ENCODE data around the gene TEF. TPM values are rescaled to one million over a fixed set of nuclear protein-coding genes. Genes with fewer than 3 reads are reported as not detected.
"Not testable (repeated sequence)": the region's sequence is repeated elsewhere in the genome, so short reads cannot be mapped to it uniquely, and the experiment has no call there.

TEF gene
- total RNA-seq, 4 donors from 2014 or later = 11.6 to 25.5 (median 18.1) TPM

DNA sequence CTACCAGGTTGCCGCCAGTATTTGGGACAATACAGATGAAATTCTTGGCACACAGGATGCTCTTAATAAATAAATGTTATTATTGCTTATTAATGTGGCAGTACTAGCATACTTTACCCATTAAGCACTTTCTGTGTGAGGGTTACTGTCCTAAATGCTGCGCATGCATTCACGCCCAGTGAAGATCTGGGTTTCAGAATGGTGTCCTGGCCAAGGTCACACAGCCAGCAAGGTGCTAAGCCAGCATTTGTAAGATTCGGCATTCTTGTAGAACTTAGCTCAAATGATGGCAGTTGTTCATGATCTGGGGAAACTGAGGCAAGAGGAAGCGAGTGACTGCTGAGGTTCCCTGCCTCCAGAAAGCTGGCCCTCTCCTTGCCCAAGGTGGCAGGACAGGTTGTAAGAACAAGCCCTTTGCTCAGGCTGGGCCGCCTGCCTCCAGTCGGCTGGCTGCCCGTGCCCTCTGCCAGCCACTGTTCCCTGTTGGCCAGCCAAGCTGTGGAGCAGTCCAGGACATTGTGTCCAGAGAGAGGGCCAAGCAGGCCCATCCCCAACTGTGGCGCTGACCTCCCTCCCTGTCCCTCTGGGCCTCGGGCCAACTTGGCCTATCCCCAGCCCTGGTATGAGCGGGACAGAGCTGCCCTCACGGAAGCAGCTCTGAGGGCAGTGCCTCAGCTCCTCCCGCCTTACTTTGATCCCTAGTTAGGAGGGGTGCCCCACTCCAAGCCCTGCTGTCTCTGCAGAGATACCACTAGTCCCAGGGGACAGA lies 36.1 kb downstream of the TEF start:
- ATAC-seq (ENCODE audit: low FRiP score) (peak; percentile 29), DNase-seq (ENCODE audit: low spot score) (no peak)
- TF ChIP-seq, protein P1, sequence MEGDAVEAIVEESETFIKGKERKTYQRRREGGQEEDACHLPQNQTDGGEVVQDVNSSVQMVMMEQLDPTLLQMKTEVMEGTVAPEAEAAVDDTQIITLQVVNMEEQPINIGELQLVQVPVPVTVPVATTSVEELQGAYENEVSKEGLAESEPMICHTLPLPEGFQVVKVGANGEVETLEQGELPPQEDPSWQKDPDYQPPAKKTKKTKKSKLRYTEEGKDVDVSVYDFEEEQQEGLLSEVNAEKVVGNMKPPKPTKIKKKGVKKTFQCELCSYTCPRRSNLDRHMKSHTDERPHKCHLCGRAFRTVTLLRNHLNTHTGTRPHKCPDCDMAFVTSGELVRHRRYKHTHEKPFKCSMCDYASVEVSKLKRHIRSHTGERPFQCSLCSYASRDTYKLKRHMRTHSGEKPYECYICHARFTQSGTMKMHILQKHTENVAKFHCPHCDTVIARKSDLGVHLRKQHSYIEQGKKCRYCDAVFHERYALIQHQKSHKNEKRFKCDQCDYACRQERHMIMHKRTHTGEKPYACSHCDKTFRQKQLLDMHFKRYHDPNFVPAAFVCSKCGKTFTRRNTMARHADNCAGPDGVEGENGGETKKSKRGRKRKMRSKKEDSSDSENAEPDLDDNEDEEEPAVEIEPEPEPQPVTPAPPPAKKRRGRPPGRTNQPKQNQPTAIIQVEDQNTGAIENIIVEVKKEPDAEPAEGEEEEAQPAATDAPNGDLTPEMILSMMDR (IDR thresholded peaks at IDR 0.05) = no peak

DNA sequence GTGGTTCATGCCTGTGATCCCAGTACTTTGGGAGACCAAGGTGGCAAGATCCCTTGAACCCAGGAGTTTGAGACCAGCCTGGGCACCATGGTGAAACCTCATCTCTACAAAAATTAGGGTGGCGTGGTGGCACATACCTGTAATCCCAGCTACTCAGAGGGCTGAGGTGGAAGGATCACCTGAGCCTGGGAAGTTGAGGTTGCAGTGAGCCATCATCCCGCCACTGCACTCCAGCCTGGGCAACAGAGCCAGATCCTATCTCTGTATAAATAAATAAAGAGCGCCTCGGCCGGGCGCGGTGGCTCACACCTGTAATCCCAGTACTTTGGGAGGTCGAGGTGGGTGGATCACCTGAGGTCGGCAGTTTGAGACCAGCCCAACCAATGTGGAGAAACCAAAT lies 37.0 kb downstream of the TEF start:
- ATAC-seq (ENCODE audit: low FRiP score) (no peak), DNase-seq (ENCODE audit: low spot score) (no peak)
- TF ChIP-seq, protein P1 (IDR thresholded peaks at IDR 0.05) = no peak

DNA sequence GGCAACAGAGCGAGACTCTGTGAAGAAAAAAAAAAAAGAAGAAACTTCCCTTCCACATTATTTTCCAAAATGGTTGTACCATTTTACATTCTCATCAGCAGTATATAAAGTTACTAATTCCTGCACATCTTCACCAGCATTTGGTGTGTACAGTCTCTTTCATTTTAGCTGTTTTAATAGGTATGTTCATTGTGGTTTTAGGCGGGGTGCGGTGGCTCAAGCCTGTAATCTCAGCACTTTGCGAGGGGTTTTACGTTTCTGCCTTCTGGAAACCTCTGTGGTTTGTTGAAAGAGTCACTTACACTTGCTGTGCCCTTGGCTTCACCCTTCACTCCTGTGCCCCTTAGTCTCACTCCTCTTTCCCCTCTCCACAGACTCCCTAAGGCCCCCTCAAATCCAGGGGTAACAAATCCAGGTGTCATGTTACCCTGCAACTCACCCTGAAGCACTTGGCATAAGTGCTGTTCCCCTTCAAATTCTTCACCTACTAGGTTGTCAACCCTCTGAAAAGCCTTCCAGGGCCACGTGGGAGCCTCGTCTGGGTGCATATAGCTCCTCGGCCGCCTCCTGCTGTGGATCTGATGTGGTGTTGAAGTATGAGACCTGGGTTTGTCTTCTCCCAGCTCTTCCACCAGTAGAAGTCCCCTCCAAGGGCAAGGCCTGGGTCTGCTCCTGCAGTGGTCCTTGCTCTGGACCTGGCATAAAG lies 44.1 kb downstream of the TEF start:
- DNase-seq (ENCODE audit: low spot score) (no peak), ATAC-seq (ENCODE audit: low FRiP score) (no peak)
- TF ChIP-seq, protein P1 (IDR thresholded peaks at IDR 0.05) = no peak

DNA sequence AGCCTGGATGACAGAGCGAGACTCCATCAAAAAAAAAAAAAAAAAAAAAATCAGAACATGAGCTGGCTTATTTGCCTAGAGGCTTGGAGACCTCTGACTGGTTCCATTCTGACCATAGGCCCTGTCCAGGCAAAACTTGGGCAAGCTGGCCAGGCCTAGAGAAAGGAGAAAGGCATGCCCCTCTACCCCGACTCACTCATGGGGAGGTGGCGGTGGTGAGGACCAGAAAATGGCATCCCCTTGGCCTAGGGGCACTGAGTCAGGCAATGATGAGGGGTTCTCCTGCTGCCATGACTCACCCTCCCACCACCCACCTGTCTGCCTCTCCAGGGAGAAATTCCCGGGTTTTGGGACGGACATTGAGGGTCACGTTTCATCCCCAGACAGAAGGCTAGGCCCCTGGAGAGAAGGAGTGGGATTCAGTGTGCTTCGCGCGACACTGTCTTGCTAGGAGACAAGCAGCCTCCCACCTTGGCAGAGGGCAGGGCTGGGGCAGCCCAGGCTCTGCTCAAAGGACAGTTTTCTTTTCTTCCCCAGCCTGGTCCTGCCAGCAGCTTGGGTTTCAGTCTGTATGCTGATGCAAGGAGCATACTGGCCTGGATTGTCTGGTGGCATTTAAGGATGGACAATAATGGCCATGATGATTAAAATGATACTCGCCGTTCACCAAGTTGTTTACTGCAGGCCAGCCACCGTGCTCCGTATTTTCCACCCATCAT lies 47.6 kb downstream of the TEF start:
- TF ChIP-seq, protein P1 (IDR thresholded peaks at IDR 0.05) = no peak
- ATAC-seq (ENCODE audit: low FRiP score) = no peak
- DNase-seq (ENCODE audit: low spot score) = no peak

DNA sequence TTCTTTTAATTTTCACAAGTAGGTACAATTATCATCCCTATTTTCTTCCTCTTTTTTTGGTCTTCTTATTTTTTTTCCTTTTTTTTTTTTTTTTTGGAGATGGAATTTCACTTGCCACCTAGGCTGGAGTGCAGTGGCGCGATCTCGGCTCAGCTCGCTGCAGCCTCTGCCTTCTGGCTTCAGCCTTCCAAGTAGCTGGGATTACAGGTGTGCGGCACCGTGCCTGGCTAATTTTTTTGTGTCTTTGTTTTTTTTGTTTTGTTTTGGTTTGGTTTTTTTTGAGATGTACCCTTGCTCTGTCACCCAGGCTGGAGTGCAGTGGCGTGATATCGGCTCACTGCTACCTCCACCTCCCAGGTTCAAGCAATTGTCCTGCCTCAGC lies 48.2 kb downstream of the TEF start:
- ATAC-seq (ENCODE audit: low FRiP score) (no peak), DNase-seq (ENCODE audit: low spot score) (no peak)
- TF ChIP-seq, protein P1 (IDR thresholded peaks at IDR 0.05) = no peak

DNA sequence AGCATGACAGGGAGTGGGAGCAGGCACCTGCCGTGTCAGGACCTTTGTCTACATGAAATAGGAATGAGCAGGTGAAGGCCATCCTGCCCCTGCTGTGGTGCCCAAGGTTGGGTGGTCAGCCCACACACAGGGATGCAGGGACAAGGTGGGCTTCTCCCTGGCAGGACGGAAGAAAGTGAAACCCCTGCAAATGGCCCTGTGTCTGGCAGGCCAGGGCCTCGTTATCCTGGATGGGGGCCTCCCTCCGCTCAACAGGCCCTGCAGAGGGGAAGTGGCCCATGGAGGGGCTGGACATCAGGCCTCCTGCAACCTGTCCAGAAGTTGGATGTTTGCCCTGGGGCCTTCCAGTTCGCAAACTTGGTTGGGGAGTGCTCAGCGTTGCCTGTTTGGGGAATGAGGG lies 49.9 kb downstream of the TEF start:
- TF ChIP-seq, protein P1 (IDR thresholded peaks at IDR 0.05) = no peak
- ATAC-seq (ENCODE audit: low FRiP score) = no peak
- DNase-seq (ENCODE audit: low spot score) = no peak

DNA sequence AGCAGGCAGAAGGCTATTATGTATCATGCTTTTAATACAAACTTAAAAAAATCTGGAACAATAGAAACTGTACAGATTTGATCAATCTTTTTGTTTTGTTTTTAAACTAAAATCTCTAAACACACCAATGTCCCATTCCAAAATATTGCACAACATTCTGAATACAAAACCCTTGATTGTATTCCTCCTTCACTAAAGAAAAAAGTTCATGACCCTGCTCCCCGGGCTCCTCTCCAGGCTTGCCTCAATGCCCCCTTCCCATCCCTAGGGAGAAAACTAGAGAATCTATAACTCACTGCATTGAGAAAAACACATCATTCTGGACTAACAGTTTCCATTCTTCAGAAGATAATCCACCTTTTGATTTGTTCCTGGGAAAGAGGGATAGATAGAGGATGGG lies 51.7 kb downstream of the TEF start:
- not testable (repeated sequence) for ATAC-seq (ENCODE audit: low FRiP score); DNase-seq (ENCODE audit: low spot score)

DNA sequence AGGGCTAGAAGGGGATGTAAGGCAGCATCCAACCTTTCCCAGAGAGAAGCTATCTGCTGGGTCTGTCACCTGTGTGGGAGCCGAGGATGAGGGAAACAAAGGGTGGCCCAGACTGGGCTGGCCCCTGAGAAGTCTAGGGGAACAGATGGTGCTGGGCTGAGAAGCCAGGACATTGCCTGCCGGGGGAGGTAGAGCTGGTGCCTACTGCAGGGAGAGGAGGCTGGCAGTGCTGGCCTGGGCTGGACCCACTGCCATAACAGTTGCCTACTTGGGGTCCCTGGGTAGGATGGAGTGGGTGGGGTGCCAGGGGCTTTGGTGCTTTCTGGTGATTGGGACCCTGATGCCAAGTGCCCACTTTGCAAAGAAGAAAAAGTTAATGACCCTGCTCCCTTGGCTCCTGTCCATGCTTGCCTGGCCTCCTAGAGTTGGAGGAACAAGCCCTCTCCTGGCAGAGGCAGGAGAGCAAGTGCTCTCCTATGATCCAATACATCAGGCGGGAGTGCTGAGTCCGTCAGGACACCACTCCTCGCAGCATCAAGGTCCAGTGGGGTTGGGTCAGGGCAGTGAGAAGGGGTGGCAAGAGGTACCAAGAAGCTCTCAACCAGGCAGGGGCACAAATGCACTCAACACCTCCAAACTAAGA lies 52.7 kb downstream of the TEF start:
- not testable (repeated sequence) for DNase-seq (ENCODE audit: low spot score); ATAC-seq (ENCODE audit: low FRiP score)

Data from omental fat pad (tissue), 4 donors.